DMS153 treated with DMSO at 0.1 percent for 48 hours (cell line): Measurements from ENCODE around the gene IL17RD.
"Not testable (repeated sequence)": the region's sequence is repeated elsewhere in the genome, so short reads cannot be mapped to it uniquely, and the experiment has no call there.

Experiments
- DNase-seq: peaks from one replicate; lab custom pipeline; 2025; ENCODE audit not compliant: unreplicated experiment; lab: John Stamatoyannopoulos, UW

IL17RD gene

DNA sequence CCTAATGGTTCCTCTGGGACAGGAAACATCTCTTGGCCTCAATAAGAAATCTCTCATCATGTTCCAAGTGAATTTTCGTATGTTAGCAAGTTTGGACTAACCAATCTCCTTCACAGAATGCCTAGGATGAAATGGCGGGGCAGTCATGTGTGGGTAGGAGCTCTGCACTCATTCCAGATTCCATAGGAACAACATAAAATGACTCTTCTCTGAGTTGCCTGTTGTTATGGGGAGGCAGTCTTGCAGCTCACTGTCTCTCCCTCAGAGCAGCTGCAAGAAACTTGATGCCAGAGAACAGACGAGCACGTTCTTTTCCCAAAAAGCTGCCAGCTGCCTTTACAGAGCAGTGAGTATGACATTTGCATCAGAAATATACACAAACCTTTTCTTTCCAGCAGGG lies 70.6 kb downstream of the IL17RD start:
- no peak for DNase-seq

DNA sequence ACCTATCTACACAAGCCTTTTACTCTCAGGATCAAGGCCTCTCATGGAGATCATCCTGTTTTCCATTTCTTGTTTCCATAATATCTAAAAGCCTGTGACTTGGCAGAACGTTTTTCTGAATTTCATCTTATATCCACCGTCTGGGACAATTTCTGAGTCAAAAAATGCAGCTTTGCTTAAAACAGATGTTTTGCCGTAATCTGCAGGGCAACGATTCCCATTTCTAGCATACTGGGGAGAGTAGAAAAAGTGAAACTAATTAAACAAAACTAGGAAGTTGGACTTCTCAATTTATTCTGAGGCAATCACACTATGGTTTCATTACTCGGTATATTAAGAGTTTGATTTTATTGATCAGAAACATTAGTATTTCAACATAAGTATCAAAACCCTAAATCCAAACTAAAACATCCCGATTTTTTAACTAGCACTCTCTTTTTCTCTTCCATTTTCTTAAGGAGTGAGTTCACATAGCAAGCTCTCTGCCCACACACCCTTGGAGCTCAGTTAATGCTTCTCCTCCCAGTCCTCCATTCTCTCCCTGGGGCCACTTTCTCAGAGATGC lies 71.1 kb downstream of the IL17RD start:
- DNase-seq = no peak

DNA sequence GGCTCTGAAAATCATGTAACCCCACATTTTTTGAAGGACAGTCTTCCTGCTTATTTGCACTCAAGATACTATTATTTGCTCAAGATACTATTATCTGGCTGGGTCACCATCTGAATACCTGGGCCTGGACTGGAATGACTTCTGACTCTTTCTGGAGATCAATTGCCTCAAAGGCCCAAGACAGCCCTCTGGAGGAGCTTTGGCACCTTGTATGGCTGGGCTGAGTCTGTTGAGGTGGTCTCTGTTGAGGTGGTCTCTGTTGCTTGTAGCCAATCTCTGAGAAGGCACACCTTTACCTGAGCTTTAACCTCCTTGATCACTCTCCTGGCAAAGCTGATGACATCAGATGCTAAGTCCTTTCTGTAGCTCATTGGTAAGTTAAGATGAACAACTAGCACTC lies 71.7 kb downstream of the IL17RD start:
- no peak for DNase-seq

DNA sequence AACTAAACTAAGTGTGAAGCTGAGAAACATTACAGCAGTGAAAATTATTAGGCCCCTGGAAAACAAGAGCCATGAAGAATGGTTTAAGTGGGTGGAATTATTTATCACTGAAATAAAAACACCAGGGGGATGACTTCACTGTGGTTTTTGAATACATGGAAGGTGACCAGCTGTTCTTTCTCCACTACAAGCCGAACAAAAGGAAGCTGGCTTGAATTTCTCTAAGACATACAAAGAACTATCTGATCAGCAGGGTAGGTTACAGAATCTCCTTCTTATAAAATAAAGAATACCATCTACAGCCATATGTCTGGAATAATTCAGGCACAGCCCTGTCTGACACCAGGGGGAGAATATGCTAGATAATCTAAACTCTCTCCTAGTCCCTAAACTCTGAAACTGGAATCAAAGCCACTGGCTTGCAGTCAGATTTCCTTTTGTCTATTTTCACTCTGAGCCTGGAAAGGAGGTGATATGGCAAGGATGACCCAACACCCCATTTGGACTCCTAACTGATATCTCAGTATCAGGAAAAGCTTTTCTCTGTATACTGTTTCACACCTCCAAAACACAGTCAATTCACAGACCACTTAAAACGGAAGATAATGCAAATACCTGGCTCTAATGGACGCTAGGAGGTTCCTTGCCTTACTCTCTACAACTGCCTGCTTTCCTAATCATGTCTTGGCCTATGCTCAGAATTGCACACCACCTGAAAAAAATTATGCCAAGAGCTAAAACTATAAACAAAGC lies 73.5 kb downstream of the IL17RD start:
- DNase-seq = no peak

DNA sequence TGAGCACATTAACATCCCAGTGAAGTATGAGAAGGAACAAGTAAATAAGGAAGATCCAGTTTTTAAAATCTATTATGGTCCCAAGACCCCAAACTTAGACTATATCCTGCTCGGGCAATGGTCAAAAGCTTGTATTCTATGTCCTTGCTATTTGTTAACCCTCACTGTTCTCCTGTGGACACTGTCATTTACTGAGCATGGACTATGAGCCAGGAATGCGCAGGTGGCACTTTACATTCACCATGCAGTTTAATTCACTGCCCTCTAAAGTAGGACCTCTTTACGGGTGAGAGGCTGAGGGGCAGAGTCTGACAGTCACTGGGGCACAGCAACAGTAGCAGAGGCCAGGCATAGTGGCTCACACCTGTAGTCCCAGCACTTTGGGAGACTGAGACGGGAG lies 76.1 kb downstream of the IL17RD start:
- DNase-seq = no peak

DNA sequence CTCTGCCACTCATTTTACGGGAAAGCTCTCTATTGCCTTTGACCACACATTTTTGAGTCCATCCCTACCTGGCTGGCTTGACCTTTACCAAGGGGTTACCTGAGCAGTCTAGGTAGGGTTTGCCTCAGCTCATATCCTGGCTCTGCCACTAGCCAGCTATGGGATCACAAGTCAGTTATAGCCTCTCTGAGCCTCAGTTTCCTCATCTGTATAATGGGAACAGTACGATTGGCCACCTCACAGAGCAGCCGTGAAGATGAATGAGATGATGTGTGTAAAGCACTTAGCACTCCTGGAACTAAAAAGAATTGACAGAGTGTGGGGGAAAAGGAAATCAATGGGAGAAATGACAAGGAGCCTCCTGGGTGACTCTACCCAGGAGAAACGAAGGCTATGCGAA lies 76.7 kb downstream of the IL17RD start:
- no peak for DNase-seq

DNA sequence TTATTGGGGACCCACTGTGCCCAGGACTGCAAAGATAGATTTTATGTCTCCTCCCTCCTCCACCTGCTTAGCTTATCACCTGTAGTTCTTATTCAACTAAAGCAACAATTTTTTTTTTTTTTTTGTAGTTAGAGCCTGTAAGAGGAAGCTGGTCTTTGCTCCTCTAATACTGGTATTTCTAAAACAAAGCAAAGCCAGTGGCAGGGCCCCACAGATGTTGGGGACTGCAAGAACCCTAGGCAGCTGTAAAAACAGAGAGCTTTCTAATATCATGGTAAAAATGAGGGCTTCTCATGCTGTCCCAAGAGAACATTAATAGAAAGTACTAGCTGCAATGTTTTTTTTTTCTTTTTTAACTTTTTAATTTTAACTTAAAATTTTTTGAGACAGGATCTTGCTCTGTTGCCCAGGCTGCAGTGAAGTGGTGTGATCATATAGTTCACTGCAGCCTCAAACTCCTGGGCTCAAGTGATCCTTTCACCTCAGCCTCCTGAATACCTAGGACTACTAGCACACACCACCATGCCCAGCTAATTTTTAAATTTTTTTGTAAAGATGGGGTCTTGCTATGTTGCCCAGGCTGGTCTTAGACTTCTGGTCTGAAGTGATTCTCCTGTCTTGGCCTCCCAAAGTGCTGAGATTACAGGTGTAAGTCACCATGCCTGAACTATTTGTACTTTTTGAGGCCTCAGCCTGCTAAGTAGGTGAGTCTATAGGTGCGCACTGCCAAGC lies 77.6 kb downstream of the IL17RD start:
- DNase-seq = no peak

DNA sequence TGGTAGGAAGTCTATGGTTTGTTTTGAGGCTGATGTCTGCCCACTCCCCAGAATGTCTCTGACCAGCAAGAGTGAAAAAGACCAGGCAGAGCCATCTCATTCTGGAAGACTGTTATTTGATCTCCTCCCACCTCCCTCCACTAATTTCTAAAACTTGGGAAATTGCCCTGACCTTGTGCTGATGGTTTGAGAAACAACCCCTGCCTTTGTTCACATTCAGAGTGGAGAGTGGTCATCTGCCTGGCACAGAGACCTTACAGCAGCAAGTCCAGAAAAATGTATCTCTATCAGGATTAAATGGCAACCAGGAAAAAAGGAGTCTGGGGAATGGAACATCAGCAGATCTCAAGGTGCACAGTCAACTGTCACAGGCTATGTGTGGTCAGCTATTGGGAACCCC lies 79.0 kb downstream of the IL17RD start:
- no peak for DNase-seq

DNA sequence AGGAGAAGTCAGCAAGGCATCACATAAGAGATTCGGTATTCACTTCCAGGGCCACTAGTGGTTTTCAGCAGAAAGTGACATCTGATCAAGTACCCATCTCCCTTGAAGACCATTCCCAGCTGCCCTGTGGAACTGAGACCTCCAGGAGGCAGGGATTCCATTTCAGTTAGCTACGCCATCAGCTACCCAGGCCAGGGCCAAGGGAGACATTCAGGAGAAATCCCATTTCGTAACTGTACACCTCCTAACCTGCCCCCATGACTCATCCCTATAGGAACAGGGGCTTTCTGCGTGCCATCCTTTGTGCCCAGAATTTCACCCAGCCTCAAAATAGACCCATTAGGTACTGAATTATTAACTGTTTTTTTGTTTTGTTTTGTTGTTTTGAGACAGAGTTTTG lies 79.9 kb downstream of the IL17RD start:
- DNase-seq = no peak

DNA sequence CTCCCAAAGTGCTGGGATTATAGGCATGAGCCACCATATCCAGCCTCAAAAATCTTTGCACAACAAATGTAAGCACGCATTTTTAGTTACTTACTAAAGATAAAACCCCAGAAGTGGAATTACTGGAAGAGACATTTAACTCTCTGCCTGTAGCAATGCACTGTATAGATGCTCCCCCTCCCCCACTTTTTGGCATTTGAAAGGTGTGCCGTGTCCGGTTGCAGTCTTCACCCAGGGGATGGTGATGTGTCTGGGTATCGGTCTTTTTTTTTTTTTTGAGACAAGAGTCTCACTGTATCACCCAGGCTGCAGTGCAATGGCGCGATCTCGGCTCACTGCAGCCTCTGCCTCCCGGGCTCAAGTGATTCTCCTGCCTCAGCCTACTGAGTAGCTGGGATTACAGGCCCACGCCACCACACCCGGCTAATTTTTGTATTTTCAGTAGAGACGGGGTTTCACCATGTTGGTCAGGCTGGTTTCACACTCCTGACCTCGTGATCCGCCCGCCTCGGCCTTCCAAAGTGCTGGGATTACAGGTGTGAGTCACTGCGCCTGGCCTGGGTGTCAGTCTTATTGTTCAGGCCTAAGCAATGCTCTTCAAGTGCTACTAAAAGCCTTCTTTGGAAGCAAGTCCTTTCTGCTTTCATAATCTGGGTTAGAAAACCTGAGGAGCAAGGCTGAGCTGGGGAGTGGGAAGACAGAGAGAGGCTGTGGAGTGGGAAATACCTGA lies 81.7 kb downstream of the IL17RD start:
- DNase-seq = not testable (repeated sequence)

DNA sequence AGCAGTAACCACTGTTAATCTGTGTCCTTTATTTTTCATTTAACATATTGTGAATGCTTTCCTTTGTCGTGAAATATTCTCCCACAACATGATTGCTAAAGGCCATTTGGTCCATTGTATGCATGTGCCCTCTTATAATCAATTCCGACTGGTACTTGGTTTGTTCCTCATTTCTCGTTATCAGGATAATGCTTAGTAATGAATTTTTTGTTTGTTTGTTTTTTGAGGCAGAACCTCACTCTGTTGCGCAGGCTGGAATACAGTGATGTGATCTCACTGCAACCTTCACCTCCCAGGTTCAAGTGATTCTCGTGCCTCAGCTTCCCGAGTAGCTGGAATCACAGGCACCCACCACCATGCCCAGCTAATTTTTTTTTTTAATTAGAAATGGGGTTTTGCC lies 82.7 kb downstream of the IL17RD start:
- no peak for DNase-seq

DNA sequence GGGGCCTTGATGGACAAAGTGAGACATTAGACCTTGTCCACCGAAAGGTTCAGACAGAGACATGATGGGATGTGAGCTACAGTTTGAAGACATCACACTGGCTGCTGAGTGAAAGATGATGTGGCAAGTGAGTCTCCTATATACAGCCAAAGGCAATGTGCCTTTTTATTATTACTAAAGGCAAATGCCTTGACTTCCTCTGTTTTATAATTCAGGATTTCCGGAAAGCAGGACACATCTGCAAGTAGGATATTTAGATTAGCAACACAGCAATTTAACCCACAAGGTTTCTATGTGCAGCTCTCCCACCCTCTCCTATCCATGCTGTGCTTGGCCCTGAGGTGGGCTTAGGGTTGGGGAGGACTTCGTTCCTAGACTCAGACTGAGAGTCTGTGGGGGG lies 84.0 kb downstream of the IL17RD start:
- DNase-seq = no peak

DNA sequence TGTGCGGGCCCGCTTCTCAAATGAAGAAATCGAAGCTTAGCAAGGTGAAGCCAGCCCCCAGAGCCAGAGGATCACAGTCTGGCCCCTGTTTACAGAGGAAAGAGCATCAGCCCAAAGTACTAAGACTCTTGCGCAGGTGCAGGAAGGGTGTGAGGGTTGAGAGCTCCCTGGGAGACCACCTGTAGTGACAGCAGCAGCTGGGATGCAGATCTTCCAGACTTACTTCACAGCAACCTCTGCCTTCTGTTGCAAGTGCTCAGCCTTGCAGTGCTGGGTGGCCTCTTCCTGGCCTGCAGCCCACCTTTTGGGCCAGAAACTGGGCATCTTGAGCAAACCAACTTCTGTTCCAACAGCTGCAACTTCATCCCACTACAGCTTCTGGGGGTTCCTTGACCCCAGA lies 85.0 kb downstream of the IL17RD start:
- no peak for DNase-seq

DNA sequence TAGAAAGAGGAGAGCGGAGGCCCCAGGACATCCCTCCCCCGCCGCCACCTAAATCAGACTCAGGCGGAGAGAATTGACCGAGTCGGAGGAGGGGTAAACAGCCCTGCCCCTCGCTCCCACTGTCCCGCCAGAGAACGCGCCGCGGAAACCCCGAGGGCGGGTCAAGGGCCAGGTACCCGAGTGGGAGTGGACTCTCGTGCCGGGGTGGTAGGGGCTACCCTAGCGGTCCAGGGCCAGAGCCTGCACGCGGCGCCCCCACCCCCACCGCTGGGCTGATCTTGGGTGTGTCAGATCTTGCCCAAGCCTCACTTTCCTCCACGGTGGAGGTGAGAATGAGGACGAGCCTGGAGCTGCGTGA lies 85.7 kb downstream of the IL17RD start:
- no peak for DNase-seq

DNA sequence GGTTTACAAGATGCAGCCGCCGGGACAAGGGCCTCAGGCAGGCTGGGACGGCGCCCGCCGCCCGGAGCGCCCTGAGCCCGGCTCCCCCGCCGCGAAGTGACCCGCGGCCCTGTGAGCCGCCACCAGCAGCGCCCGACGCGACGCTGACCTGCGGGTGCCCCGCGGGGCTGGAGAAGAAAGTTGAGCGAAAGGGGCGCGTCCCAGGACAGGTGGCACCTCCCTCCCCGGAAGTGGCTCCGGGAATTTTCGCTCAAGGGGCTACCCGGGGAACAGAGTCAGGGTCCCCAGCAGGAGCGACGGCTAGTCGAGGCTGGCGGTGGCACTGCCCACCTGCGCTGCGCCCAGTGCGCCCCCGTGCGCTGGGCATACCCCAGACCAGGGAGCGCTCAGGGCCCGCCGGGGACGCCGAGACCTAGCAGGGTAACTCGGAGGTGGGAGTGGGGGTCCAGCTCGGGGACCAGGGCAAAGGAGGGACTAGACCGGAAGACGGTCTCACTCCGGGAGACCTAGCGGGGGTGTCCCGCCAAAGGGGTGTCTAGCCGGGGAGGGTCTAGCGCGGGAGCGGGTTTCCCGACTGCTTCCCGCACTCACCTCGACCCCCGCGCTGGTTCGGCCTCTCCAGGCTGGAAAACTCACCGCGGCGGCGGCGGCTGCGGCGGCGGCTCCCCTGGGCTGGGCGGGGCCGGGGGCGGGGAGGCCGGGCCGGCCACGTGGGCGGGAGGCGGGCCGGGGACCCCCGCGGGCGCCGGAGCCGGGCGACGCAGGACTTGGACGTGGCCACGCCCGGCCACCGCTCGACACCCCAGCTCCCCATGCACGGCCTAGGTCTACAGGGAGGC lies 86.3 kb downstream of the IL17RD start:
- no peak for DNase-seq

DNA sequence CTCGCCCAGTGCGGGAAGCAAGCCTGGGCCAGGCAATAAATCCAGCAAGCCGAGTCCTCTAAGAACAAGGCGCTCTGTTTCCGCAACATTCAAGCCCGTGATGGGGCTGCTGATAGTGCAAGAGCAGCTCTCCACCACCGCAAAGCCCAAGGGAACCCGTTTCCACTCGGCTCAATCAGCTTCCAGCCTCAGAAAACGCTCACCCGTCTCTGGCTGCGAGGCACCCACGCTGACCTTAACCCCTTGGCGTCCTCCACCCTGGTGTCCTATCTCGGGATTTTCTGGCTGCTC lies 86.9 kb downstream of the IL17RD start:
- DNase-seq = peak; percentile 23

DNA sequence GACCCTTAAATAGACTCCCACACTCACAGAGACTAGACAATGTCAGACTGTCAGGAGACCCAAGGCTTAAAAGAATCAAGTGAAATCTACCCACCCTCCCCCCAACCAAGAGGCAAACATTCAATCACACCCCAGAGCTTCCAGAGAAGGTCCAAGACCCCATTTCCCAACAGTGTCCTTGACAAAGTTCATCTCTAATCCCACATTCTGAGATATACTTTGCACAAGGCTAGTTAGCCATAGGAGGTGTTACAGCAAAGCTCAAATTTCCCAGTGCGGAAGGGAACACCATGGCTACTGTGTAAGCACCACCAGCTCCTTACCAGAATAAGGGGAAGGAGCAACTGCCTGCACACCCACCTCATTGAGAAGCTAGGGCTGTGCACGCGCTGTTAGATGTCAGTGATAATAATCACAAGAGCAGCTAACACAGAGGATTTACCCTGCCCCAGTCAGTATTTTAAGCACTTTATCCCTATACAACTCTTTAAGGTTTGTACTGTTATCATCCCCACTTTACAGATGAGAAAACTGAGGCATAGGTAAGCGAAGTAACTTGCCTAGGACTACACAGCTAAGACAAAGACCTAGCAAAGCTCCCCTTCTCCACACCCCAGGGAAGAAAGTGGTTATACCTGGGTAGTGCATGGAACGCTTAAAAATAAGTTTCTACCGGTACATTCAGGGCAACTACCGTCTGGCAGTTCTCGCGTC lies 87.4 kb downstream of the IL17RD start:
- no peak for DNase-seq

DNA sequence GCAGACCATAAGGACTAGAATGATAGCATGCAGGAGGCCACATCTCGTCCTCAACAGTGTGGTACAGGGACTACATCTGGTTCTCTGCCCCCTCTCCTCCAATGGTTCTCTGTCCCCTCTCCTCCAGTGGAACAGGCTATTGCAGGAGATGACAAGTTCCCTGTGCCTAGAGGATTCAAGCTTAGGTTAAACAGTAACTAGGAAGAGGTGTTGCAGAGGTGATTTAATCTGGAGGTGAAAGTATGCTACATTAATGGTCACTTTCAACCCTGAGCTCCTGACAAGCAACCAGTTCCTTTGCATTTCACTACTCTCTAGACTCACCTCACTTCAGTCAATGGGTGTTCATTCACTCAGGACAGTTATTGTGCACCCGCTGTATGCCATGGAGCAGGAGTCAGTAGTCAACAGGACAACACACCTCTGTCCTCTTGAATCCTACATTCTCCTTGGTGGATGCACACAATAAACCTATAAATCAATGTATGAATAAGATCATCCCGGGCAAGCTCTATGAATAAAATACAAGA lies 88.7 kb downstream of the IL17RD start:
- DNase-seq = no peak

DNA sequence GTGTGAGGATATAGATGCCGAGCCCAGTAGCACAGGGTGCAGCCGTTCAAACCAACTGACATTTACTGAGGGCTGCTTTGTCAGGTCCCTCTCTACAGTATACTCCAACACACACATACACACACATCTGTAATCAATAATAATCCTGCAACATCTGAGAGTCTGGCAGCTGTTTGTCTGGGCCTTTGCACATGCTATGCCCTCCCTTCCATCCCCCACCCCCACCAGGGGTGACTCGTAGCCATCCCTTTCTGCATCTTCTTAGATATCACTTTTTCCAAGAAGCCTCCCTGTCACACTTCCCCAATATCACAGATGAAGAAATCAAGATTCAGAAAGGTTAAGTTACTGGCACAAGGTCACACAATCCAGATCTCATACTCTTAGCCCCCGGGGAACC lies 91.0 kb downstream of the IL17RD start:
- DNase-seq = no peak

DNA sequence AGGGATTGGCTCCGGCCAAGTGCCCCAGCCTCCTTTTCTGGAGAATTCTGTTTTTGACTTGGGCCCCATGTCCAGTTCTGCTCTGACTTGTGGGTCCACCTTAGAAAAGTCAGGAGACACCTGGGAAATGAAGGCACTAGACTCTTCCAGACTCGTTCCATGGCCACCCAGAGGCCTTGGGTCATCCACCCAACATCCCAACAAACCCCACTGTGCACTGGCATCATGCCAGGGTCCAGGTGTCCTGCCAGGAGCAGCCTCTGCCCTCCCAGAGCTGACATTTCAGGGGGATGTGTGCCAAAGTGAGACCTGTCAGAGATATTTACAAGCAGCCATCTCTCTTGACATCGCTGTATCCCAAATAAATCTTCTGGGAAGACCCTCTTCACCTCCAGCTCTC lies 91.5 kb downstream of the IL17RD start:
- no peak for DNase-seq
